AG10803 (cell line): ENCODE results near the gene TMEM239.

ENCODE experiments used
- DNase-seq: peaks from one replicate; pipeline ENCODE4 v3.0.0; 2010; ENCODE audit warnings: low read depth
- H3K4me3 ChIP-seq: 2 replicates; pipeline ENCODE4 v1.5.1; 2011; ENCODE audit warnings: mild to moderate bottlenecking, low read length, control low read depth
- TF ChIP-seq, protein P1 (sequence below): conservative IDR thresholded peaks from 2 replicates; pipeline ENCODE4 v1.5.1; 2011; ENCODE audit warnings: mild to moderate bottlenecking, low read length, control low read depth, inconsistent platforms

Gene TMEM239

DNA sequence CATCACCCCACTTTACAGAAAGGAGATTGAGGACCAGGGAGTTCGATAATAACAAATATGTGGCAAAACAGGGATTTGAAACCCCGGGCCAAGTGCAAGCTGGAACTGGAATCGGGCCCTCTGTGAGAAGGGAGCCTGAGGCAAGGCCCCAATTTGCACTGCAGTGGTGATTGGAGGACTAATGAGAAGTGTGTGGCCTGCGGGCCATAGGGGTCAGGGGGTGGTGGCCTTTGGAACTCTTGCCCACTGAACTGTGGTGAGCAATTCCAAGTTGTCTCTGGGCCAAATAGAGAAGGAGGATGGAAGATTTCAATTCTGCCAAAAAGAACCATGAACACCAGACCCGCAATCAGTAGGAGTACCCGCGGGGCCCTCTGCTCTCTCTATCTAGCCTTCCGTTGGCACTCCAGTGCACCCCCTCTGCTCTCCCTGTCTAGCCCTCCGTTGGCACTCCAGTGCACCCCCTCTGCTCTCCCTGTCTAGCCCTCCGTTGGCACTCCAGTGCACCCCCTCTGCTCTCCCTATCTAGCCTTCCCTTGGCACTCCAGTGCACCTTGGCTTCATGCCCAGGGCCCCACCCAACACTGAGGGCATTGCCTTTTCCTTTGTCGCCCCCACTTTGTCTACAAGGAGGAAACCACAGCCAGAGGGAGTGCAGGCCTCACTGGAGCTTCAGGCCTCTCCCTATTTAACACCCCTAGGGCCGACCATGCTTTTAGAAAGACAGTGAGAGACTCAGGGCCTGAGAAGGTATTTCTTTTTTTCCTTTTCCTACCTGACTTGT lies 51.1 kb downstream of the TMEM239 start:
- TF ChIP-seq, protein P1, sequence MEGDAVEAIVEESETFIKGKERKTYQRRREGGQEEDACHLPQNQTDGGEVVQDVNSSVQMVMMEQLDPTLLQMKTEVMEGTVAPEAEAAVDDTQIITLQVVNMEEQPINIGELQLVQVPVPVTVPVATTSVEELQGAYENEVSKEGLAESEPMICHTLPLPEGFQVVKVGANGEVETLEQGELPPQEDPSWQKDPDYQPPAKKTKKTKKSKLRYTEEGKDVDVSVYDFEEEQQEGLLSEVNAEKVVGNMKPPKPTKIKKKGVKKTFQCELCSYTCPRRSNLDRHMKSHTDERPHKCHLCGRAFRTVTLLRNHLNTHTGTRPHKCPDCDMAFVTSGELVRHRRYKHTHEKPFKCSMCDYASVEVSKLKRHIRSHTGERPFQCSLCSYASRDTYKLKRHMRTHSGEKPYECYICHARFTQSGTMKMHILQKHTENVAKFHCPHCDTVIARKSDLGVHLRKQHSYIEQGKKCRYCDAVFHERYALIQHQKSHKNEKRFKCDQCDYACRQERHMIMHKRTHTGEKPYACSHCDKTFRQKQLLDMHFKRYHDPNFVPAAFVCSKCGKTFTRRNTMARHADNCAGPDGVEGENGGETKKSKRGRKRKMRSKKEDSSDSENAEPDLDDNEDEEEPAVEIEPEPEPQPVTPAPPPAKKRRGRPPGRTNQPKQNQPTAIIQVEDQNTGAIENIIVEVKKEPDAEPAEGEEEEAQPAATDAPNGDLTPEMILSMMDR = no peak
- H3K4me3 ChIP-seq = no peak overlapping the region
- DNase-seq = no peak
